SHP77 (cell line): ENCODE data around the gene PTHLH.

Experiments
- DNase-seq, 2 experiments: peaks; one replicate each; lab custom pipeline; 2025; lab: John Stamatoyannopoulos, UW

Gene PTHLH

DNA sequence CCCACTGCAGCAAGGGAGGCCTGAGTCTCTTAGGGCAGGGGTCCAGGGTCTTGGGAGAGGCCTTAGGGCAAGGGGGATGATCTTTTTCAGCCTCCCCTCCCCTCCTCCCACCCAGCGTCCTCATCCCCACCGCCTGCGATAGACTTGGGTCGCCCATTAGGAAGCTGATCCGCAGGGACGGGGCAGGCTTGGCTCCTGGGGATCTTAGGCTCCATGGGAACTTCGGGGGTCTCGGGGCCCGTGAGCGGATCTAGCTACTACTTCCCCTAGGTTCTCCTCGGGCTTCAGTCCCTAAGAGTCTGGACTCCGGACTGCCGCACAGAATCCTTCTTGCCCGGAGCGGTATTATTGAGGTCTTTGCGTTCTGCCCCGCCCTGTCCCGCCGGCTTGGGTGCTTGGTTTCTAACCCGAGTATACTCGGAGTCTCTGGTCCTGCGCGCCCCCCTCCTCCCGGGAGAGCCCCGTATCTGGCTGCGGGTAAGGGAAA lies 2.2 kb upstream of the PTHLH start:
- DNase-seq = no peak

DNA sequence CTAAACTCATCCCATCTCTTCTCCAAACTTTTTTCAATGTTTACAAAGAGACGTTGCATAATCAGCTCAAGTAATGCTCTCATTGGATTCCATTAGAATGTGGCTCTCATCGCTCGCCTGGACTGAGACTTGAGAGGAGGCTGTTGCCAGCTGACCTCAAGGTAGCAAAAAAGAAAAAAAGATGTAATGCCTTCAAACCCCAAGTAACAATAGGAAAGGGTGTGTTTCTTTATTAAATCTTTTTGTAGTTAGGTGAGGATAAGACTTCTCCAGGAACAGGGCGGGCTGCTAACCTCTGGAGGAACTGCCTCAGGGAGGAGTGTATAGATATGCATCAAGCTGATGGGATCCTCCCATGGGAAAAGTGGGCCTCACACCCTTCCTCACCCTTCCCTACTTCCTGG lies 956 bp upstream of the PTHLH start:
- DNase-seq = no peak

DNA sequence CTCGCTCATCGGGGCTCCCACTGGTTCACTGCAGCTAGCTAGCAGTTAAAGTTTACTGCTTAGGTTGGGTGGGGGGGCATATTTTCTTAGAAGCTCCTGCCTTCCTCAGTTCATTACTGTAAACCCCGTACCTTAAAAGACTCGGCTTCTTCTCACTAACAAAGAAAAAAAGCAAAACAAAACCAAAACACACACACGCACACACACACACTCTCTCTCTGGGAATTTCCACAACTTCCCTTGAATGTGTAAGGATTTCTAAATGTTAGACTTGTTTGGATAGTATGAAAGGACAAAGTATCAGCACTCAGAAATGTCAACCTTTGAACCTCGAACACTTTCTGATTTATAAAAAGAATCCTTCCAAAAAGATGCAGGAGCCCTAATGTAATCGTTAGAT lies 927 bp downstream of the PTHLH start:
- no peak for DNase-seq

DNA sequence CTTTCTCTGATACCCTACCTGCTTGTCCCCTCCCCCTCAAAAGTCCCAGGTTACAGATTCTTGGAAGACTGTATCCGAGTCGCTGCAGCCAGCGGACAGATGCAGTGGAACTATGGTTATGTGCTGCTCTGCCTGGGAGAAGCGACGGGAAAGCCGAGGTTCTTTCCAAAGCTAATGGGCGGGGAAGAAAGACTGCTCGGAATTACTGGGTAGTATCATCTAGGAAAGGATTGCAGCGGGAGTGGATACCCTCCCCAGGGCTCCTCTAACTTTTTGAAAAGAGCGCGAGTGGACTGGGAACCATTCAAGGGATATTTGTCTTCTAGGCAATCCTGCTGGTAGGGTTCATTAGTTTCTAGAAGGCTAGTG lies 1.4 kb downstream of the PTHLH start:
- DNase-seq = no peak

DNA sequence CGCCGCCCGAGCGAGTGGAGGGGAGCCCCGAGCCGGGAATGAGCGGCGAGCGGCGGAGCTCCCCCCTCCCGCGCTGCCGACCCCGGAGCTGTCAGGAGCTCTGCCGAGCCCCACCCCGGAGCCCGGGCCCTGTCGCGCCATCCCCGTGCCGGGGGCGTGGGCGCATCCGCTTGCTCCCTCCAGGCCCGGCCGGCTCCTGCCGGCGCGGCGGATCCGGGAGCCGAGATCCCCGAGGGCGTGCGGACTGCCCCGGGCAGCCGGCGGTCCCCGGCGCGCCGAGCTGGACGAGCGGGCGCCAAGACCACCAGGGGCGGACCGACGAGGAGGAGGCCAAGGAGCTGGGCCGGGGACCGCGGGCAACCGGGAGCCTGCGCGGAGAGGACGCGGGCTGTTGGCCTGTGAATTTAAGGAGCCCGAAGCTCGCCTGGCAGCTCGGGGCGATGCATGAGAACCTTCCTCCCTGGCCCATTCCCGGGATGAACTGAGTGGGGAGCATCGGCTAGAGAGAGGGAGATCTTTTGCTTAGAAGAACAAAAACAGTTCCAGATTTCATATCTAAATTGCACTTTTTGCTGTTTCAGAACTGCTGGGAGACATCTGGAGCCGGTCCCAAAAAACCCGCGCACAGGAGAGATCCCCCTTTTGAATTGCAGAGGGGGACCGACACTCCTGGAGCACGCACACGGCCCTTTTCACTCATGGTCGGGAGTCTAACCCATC lies 2.0 kb downstream of the PTHLH start:
- no peak for DNase-seq

DNA sequence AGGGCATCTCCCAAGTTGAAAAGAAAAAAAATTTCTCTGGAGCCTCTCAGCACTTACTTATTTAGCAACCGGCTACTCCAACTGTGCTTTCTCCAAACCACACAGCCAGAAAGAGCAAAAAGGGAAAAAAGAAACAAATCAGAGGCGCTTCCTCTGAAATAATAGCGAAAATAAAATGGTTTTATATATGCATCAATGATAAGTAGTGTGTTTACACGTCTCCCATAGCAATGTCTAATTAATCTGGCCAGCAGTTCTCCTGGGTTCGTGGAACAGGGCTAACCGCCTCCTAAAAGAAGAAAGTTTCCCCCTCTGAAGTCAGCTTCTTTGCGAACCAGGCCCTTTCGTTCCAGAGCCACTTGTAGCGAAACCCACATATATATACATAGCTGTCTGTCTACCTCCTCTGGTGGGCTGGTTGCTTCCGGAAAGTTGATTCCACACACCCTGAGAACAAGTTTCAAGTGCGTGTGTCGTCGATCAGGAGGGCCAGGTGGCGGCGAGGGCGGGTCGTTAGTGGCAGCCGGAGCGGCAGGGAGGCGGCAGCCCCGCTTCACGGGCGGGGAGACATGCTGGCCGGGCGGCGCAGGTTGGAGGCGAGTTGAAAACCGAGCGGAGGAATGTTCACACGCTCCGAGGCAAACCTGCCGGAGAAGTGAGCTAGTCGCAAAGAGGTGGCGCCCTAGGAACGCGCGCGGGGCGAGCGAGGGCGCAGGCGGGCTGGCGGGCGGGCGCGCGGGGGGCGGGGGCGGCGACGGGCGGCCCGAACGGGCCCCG lies 2.7 kb downstream of the PTHLH start:
- DNase-seq = no peak

DNA sequence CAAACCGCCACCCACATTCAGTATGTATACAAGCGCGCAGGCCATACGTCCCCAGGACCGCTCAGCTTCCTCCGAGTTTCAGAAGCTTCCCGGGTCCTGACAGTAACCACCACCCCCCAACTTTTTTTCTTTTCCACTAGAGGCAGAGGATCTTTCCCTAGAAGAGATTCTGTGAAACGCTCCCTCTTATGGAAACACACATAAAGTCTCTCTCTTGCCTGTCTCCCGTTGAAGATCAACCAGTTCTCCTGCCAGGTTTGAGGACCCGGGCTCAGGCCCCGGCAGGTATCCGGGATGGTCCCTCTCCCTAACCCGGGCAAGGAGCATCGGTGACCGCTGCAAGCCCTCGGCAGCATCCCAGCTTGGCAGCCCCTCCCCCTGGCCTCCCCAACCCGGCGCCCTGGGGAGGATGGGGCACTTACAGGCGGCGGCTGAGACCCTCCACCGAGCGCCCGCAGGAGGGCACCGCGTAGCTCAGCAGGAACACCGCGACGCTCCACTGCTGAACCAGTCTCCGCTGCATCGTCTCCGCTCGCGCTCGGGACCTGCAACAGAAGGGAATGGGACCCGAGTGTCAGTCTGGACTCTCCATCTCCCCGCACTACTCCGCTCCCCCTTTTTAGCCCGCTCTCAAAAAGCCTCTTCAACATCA lies 3.4 kb downstream of the PTHLH start:
- DNase-seq = no peak

DNA sequence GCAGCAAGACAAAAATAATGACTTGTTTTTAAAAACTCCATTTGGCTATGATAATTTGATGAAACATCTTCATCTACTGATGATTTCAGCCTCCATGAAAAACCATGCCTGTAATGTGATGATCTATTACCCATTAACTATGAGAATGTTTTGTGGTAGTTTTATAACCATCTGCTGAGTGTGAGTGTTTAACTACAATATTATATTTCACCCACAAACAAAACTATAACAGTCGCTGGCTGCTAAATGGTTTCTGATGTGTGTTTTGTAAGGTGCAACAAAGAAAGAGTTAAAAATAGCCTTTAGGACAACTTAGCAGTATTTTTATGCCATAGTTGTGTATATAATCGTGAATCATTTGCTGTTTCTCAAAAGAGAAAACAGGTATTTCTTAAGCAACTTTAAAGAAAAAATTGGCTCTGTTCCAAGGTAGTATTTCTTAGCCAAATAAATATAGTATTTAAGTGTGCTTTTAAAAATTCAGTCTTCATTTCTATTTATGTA lies 4.9 kb downstream of the PTHLH start:
- peak; percentile 41 to 48 for DNase-seq

DNA sequence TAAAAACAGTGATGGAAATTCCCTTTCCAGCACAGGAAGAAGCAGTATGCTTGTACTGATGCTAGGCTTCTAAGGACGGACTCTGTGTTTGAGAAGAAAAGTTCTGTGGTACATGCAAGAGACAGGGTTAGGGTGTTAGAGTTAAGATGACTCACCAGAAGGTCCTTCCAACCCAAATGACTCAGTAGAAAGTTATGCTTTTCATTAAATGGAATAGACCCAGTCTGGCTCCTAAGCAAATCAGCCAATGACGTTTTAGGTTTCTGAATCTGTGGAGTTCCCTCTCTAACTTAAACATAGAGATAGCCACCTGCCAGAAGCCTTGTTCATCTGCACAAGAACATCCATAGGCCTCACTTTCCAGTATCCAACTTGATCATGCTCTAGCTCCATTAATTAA lies 5.7 kb downstream of the PTHLH start:
- DNase-seq = no peak

DNA sequence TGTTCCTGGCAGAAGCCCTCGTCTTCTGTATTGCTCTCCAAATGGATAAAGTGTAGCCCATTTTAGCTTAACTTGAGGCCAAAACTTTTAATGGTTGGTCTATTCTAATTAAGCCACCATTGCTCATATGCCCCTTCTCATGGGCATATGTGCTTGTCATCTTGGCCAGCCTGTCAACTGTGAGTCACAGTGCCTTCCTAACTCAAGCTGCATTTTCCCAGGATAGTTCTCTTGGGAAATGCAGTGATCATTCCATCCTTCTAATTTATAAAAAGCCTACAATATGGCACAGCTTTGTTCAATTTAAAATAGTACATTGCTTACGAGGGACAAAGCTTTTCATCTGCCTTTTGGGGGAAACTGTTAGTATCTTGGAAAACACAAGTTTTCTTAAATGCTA lies 6.6 kb downstream of the PTHLH start:
- DNase-seq = no peak

DNA sequence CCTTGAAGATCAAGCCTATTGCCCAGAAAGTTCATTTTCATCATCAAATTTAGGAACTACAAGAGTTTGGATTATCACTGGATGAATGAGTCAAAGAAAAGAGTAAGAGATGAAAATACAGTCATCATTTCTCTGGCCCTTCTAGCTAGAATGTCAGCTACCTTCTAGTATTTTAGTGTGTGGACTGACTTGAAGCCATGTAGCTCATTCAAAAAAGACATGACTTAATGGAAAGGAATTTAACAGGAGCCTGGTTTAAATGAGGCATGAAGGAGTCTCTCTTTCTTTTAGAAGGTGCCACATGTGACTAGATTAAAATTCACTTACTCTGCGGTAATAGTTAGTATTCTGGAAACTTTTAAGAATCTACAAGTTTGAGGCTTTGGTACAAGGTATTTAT lies 7.1 kb downstream of the PTHLH start:
- no peak for DNase-seq

DNA sequence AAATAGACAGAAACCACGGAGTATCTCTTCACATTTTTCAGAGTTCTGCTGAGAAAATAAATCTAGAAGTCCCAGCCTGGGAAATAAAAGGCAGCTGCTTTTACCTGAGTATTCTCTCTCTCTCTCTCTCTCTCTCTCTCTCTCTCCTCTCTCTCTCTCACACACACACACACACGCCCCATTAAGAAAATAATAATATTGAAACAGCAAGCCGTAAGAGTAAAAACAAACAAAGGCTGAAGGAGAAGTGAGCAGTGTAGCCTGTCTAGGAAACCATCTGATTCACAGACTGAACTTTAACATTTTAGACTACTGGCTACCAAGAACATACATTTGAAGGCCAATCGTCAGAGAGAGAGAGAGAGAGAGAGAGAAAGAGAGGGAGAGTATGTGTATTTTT lies 8.4 kb downstream of the PTHLH start:
- DNase-seq = peak; percentile 59 to 62

DNA sequence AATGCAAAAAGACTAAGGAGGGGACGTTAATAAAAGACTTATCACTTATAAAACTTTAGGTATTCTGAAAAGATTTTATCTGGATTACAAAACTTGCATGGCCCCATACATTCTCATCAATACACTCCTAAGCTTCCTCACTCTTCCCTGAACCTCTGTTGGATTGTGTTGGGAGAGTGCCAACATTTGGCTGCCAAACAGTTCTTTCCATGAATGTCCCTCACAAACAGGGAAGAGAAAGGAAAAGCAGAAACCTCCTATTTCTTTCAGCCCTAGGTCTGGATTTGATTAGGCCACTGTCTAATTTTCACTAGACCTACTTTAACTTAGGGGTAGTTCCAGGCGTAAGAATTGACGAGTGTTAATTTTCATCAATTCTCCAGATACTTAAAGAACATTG lies 11.7 kb downstream of the PTHLH start:
- DNase-seq = no peak

DNA sequence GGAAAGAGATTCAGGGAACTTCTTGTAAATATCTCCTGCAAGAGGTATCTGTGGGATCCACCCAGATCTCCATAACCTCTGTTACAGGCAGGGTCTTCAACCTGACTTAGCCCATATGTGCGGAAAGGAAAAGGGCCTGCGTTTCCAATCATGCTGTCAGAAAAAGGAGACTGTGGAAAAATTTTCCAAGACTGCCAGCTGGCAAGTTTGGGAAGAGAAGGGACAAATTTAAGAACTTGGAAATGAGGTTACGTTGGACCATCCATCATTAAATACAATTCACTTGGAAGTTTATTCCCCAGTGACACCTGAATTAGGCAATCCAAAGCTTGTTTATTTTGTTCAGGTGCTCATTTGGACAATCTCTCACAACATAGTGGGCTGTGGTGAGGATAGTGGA lies 13.9 kb downstream of the PTHLH start:
- DNase-seq = no peak

DNA sequence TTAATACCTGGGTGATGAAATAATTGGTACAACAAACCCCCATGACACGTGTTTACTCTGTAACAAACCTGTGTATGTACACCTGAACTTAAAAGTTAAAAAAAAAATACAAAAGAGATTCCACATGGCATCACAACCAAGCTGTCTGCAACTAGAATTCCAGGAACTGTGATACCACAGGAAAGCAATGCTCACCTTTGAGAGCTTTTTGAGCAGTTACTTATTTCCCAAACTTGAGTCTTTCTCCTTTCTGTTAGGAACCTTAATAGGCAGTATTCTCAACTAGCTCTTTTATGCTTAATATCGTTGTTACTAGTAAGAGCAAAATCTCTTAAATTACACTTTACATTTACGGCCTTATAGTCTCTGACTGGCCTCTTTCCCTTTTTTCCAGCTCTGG lies 15.2 kb downstream of the PTHLH start:
- no peak for DNase-seq

DNA sequence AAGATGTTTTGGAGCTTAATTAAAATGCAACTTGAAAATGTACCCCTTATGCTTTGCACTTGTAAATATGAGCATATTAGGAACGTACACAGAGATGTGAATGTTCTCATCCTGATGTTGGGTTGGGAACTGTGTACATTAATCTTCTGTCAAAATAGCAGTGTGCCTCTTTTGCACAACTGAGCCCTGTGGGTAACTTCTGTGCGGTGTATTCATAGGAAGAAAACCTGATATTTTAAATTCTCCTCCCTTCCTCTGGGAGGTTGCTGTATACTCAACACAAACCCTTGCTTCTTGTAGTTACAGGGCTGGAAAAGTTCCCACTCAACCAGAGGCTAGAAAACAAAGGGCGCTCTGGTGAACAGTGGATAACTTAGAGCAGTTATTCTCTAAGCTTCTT lies 18.7 kb downstream of the PTHLH start:
- no peak for DNase-seq

DNA sequence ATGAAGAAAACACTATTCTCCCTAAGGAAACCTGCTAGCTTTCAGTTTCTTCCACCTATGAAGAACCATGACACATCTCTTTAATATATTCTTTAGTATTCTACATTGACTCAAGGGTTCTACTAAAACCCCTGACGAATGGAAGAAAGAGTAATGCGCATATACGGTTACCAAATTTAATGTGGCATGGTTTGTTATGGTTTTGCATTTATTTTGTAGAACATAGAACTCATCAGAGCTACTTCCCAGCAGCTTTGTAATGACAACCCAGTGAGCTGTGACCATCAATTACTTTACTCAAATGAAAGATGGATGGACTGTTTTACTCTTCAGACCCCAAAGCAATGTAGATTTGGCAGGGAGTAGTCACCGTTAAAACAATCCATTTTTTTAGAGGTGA lies 19.2 kb downstream of the PTHLH start:
- DNase-seq = no peak

DNA sequence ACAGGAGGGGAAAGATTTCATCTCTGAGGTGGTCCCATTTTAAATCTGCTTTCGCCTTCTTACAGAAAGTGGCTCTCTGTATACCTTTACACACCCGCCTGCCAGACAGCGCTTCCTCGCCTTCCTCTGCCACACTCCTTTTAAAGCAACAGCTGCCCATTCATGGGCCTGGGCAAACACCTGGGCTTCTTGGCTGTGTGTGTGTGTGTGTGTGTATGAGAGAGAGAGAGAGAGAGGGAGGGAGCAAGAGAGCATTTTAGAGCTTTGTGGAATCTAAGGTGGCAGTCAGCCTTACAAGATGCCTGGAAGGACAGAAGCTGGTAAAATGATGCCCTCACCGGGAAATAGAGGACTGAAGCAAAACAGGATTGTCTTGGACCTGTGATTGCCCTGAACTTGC lies 20.0 kb downstream of the PTHLH start:
- peak; percentile 46 to 51 for DNase-seq

DNA sequence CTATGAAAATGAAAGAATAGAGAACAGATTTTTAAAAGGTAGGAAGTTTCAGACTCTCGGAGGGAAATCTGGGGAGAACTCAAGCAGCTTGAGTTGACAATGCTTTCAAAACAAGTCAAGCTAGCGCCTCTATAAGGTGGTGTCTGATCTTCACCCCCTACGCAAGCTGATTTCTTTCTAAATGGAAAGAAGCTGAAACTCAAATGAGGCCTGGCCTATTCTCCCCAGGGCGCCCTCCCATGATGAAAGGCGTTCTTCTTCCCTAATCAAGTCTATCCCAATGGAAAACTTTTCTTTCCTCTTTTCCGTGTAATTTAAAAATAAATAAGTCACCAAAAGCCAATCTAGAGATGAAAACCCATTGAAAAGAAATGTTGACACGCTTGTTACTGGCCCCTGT lies 20.6 kb downstream of the PTHLH start:
- DNase-seq = no peak

DNA sequence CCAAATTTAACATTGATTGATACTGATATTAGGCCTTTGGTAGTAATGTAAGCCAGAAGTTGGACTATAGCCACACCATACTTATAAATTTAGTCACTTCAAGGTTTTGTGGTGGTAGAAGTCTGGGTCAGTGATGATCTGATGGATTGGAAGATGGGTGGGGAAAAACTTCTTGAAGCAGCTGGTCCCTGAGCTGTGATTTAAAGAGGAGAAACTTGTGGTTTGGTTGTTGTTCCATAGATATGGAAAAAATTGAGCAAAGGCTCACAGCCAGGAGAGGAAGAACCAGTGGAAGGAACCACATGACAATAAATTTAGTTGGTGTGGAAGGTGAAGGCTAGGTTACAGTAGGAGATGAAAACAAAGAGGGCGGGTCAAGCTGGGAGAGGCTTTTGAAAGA lies 26.1 kb downstream of the PTHLH start:
- no peak for DNase-seq

DNA sequence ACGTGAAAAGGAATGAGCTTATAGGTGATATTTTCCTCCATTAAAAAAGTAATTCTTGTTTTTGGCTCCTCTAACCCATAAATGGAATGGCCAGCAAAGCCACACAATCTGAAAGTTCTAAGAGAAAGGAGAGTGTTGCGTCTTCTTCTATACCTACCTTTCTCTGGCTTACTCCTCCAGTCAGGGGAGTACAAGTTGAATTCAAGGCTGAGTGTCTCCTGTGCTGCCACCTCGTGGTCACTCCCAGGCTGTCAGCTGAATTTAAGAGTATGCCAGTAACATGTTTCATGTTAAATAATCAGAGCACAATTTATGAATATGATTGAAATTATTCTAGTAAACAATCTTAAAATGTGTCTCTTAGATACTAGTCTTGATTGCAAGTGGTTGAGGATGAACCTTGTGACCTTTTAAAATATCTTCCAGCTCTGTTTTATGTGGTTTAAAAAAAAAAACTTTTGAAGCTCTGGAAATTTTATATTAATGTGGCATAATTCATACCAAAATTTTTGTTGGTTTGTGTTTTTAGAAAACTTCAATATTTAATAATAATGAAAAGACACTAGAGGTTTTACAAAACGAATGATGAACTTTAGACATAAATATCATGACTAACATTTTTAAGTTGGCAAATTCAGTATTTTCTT lies 31.7 kb downstream of the PTHLH start:
- DNase-seq = peak; percentile 57 to 73

DNA sequence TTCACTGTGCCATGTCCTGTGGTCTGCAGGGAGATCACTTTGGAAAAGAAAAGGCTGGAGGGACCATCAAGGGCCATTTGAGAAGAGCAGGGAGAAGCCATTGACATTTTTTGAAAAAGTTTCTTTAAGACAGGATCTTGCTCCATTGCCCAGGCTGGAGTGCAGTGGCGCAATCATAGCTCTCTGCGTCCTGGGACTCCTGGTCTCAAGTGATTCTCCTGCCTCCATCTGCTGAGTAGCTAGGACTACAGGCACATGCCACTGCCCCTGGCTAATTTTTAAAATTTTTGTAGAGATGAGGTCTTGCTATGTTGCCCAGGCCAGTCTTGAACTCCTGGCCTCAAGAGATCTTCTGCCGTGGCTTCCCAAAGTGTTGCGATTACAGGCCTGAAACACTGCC lies 32.3 kb downstream of the PTHLH start:
- no peak for DNase-seq
